GM08714 (cell line): ENCODE data around the gene ARL6IP6.

ENCODE experiments used
- H3K4me3 ChIP-seq: fragments of 200-500 bp; sonication (Bioruptor generic); 2 replicates; pipeline ENCODE4 v1.5.1; 2014; ENCODE audit warnings: mild to moderate bottlenecking, low read length, inconsistent platforms
- ZNF274 ChIP-seq: IDR thresholded peaks from 2 replicates; pipeline ENCODE4 v1.6.1; 2012; ENCODE audit warnings: mild to moderate bottlenecking, low read depth, low read length

The ARL6IP6 gene

DNA sequence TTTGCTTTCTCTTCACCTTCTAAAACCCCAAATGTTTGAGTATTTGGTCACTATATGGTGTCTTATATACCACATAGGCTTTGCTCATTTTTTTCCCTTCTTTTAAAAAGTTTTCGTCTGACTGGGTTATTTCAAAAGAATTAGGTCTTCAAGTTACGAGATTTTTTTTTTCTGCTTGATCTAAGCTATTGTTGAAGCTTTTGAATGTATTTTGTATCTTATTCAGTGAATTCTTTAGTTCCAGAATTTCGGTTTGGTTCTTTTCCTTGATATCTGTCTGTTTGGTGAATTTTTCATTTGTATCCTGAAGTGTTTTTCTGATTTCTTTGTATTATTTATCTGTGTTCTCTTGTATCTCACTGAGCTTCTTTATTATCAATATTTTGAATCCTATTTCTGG, 93.5 kb downstream of the ARL6IP6 start:
- no peak overlapping the region for H3K4me3 ChIP-seq
- TF ChIP-seq ZNF274, result no peak
